Heart left ventricle (tissue), 16 donors: ENCODE measurements around the gene FUOM. TPM values are rescaled to one million over a fixed set of nuclear protein-coding genes. Genes with fewer than 3 reads are reported as not detected.
A peak's percentile ranks its signal among the peaks of the same experiment; 100 is the strongest.

Source experiments
- ATAC-seq, 4 donors: fragments of 200-7000 bp; cut with Tn5 transposase; one replicate each; pipeline ENCODE4 v1.9.1; 2020 to 2022; ENCODE audit warnings: moderate library complexity in 4 of 4, mild to moderate bottlenecking in 3 of 4, moderate number of reproducible peaks in 1 of 4
- DNase-seq, 5 donors: peaks; one replicate each; pipeline ENCODE4 v3.0.0-alpha.2; 2020
- H3K27ac ChIP-seq, 12 donors: fragments of 200-600 bp; sonication (generic) in 4 of 12; one replicate each; pipeline versions ENCODE4 v1.5.0 to v1.8.0; 2016 to 2022; ENCODE audit warnings: mild to moderate bottlenecking in 2 of 12
- H3K27me3 ChIP-seq, 9 donors: fragments of 200-600 bp; sonication (generic) in 2 of 9; one replicate each; pipeline versions ENCODE4 v1.5.1 to v1.8.0; 2016 to 2022; ENCODE audit warnings: mild to moderate bottlenecking in 3 of 9
- H3K36me3 ChIP-seq, 9 donors: fragments of 200-600 bp; sonication (generic) in 2 of 9; one replicate each; pipeline versions ENCODE4 v1.5.0 to v1.8.0; 2018 to 2022; ENCODE audit warnings: mild to moderate bottlenecking in 2 of 9
- H3K4me1 ChIP-seq, 12 donors: fragments of 200-600 bp; sonication (generic) in 4 of 12; one replicate each; pipeline versions ENCODE4 v1.5.0 to v1.8.0; 2016 to 2022; ENCODE audit warnings: mild to moderate bottlenecking in 3 of 12
- H3K4me3 ChIP-seq, 12 donors: fragments of 200-600 bp; sonication (generic) in 4 of 12; one replicate each; pipeline versions ENCODE4 v1.5.0 to v1.8.0; 2017 to 2022; ENCODE audit warnings: mild to moderate bottlenecking in 9 of 12, moderate library complexity in 4 of 12
- H3K9me3 ChIP-seq, 12 donors: fragments of 200-600 bp; sonication (generic) in 4 of 12; one replicate each; pipeline versions ENCODE4 v1.5.0 to v1.8.0; 2016 to 2022; ENCODE audit warnings: mild to moderate bottlenecking in 1 of 12
- CTCF ChIP-seq, 12 donors: fragments of 200-600 bp; sonication (generic) in 4 of 12; IDR thresholded peaks; one replicate each; pipeline versions ENCODE4 v1.5.0 to v1.8.0; 2018 to 2022; ENCODE audit warnings: antibody characterized with exemption in 12 of 12, mild to moderate bottlenecking in 5 of 12
- POLR2A ChIP-seq, 2 donors: fragments of 450-650 bp; IDR thresholded peaks; one replicate each; pipeline ENCODE4 v1.6.1; 2017; ENCODE audit warnings: antibody characterized with exemption in 2 of 2, mild to moderate bottlenecking in 2 of 2, moderate library complexity in 2 of 2
- WGBS, 4 donors: extraction: QIAGEN DNeasy Blood & Tissue Kit in 2 of 4; methylation state at CpG; one replicate each; pipeline versions ENCODE4 v1.1.5 to v1.1.7; 2013 to 2018; 5-methylcytosine and 5-hydroxymethylcytosine counted together
- intact Hi-C, 10 donors: fragments of 100-400 bp; cut with DNase I; formaldehyde crosslinking; loops; one replicate each; pipeline versions ENCODE4 v1.11.1 to v1.14.2; 2022
- polyA plus RNA-seq, 2 donors: library from polyadenylated mRNA; stranded (reverse); fragments of 200-250 nt; gene quantifications; one replicate each; pipeline ENCODE4 v1.2.3, GENCODE V29; 2013
- total RNA-seq, 9 donors: library from RNA; depleted of rRNA in 2 of 9; stranded (reverse); fragments of >200 nt in 2 of 9; fragmentation: NEBNext Ultra II Directional in 3 of 9; extraction: Animal tissue kit (Norgen Biotek cat#: 25700) in 3 of 9; gene quantifications; one replicate each; pipeline versions ENCODE4 v1.1.0 to v1.2.4, GENCODE V29; 2016 to 2023
- donor health status: ischemic (EF 13 %, LVEDD 7.1; RV severe dilation, severe dysfunction).
- donor health status: healthy with polysubstance abuse.
- donor health status: DM: no; HTN: yes; CAD: no.
- donor health status: DM: no; HTN: no; CAD: no.
- donor health status: ischemic (EF 25% LVEDD 6.9; RV normal size, moderate dysfunction).
- donor health status: ischemic (EF 25% LVEDD 5.7; RV mildly dilated, moderate dysfunction).
- donor health status: healthy.
- donor health status: DM: yes; HTN: yes; CAD: no.
- donor health status: ischemic (EF 35%, LVEDD 5.7; RV mildly dilated, moderate dysfunction).
- donor health status: nonischemic (EF 11% LVEDD 7.7; RV severe dilation, severe dysfunction).
- donor health status: DM: yes; HTN: yes; CAD: no.
- donor health status: PGD.
- donor health status: ischemic (EF 29% LVEDD 5.4; RV normal size, mild dysfunction).
- donor health status: nonischemic (EF 23%, LVEDD 6.1; RV moderate dilation, normal function).

Gene FUOM
- total and polyA plus RNA-seq, 11 donors: 4.3 to 24.1 (median 8.4) TPM

DNA sequence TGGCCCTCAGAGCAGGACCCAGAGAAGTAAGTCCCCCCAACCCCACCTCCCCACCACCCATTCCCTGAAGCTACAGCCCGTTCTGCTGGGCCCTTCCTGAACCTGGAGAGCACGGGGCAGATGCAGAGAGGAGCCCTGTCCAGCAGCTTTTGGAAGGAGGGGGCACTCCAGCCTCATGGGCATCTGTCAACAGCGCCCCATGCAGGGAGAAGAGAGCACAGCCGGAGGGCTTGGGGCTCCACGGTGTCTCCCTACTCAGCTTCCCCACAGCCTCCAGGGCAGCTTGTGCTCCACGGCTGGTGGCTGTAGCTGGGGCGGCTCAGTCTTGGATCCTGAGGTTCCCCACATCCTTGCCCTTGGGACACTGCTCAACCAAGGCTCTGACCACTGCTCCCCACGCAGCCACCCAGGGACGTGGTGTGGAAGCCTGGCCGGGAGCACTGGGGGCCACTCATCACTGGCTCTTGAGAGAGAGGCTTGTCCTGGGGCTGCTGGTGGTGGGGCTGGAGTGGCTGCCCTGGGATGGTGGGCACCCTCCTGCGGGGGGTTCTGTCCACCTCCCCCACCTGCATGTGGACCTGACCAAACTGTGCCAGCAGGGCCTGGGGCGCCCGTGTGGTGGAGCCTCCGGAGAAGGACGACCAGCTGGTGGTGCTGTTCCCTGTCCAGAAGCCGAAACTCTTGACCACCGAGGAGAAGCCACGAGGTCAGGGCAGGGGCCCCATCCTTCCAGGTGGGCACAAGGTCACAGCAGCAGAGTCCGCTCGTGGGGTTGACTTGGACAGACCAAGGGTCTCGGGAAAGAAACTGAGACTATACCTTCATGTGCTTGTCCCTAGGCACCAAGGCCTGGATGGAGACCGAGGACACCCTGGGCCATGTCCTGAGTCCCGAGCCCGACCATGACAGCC lies 6.2 kb downstream of the FUOM start:
- Histone ChIP-seq H3K4me3 (no peak overlapping the region), H3K27me3 (peaks cover 0 to 32% (median 14%) of the 10 kb centered on the region in 9 donors), H3K36me3 (peaks cover 0 to 5% (median 0%) of the 10 kb centered on the region in 9 donors), H3K9me3 (no peaks in the 10 kb centered on the region), H3K4me1 (peaks cover 0 to 9% (median 4%) of the 10 kb centered on the region in 12 donors), H3K27ac (no peak overlapping the region)
- peak in 1 of 5 donors; percentile 56 for DNase-seq
- TF ChIP-seq CTCF (IDR thresholded peaks at IDR 0.05) (no peak), POLR2A (IDR thresholded peaks at IDR 0.05) (no peak)
- 63 to 78% (median 69%) methylated on average over 14 to 24 of the region's 24 CpGs for WGBS, 4 donors
- ATAC-seq: no peak
- intact Hi-C loops: no loop called here

- DNase-seq: peak in 1 of 5 donors; percentile 49
- no peak overlapping the region for H3K27ac ChIP-seq
- ATAC-seq: no peak
- H3K27me3 ChIP-seq: peaks cover 0 to 39% (median 16%) of the 10 kb centered on the region in 9 donors
- WGBS, 4 donors: 24 to 67% (median 41%) methylated on average over 4 to 13 of the region's 13 CpGs
- peaks cover 0 to 2% (median 0%) of the 10 kb centered on the region in 12 donors for H3K4me1 ChIP-seq
- intact Hi-C loops: no loop called here
- no peak overlapping the region for H3K4me3 ChIP-seq
- no peak for TF ChIP-seq POLR2A (IDR thresholded peaks at IDR 0.05)
- H3K9me3 ChIP-seq: no peaks in the 10 kb centered on the region
- H3K36me3 ChIP-seq: peaks cover 0 to 5% (median 0%) of the 10 kb centered on the region in 9 donors
These were observed 6.9 kb downstream of the FUOM start for GRCh38 chr10:133350950-133351329.

- DNase-seq: peak in 1 of 5 donors; percentile 44
- peaks cover 0 to 44% (median 16%) of the 10 kb centered on the region in 9 donors for H3K27me3 ChIP-seq
- H3K9me3 ChIP-seq: no peaks in the 10 kb centered on the region
- TF ChIP-seq CTCF (IDR thresholded peaks at IDR 0.05): no peak
- TF ChIP-seq POLR2A (IDR thresholded peaks at IDR 0.05): no peak
- peaks cover 0 to 3% (median 0%) of the 10 kb centered on the region in 9 donors for H3K36me3 ChIP-seq
- intact Hi-C loops: no loop called here
- WGBS, 4 donors: 69 to 83% (median 80%) methylated on average over 1 to 12 of the region's 12 CpGs
- no peak overlapping the region for H3K4me3 ChIP-seq
- H3K4me1 ChIP-seq: no peaks in the 10 kb centered on the region
- ATAC-seq: no peak
- H3K27ac ChIP-seq: no peak overlapping the region
These were observed 7.4 kb downstream of the FUOM start for GRCh38 chr10:133350283-133350949.

DNA sequence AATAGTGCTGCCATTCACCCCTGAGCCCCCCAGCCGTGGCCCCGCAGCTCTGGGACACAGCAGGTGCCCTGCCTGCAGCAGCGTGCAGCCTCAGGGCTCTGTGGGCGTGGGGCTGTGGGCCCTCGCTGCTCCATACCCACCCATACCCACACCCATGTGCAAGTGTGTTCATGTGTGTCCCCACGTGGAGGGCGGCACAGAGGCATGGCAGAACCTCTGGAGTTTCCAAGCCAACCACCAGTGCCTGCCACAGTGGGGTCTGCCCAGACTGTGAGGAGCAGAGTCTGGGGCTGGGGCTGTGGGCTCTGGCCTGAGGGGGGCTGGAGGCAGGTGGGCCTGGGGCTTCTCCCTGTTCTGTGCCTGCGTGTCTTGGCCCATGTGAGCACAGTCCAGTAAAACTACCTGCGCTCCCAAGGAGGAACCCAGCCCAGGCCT lies 8.2 kb downstream of the FUOM start:
- peaks cover 0 to 44% (median 17%) of the 10 kb centered on the region in 9 donors for H3K27me3 ChIP-seq
- ATAC-seq: no peak
- H3K36me3 ChIP-seq: no peaks in the 10 kb centered on the region
- TF ChIP-seq POLR2A (IDR thresholded peaks at IDR 0.05) (no peak), CTCF (IDR thresholded peaks at IDR 0.05) (no peak)
- intact Hi-C loops: no loop called here
- WGBS, 4 donors: 62 to 80% (median 75%) methylated on average over 5 to 9 of the region's 9 CpGs
- peak in 1 of 5 donors; percentile 44 for DNase-seq
- H3K4me3 ChIP-seq: no peak overlapping the region
- no peak overlapping the region for H3K27ac ChIP-seq
- no peaks in the 10 kb centered on the region for H3K4me1 ChIP-seq
- no peaks in the 10 kb centered on the region for H3K9me3 ChIP-seq
